K562 (cell line): ENCODE data around the gene TSSK2. TPM values are rescaled to one million over a fixed set of nuclear protein-coding genes. Genes with fewer than 3 reads are reported as not detected.
A peak's percentile ranks its signal among the peaks of the same experiment; 100 is the strongest.

Source experiments
- ADNP ChIP-seq: fragments of 200-800 bp; sonication (Bioruptor generic); IDR thresholded peaks from 2 replicates; pipeline ENCODE4 v1.6.1; 2016; ENCODE audit warnings: missing genetic modification characterization, missing compliant biosample characterization
- CTCF ChIP-seq, 3 experiments: IDR thresholded peaks in 2 of 3; conservative IDR thresholded peaks in 1 of 3; 2 replicates each; pipeline ENCODE4 v1.5.1; 2011 to 2012; ENCODE audit warnings: low read length in 3 of 3, mild to moderate bottlenecking in 3 of 3, control low read depth in 2 of 3, improper control_type of control experiment in 1 of 3, inconsistent platforms in 1 of 3, low read depth in 1 of 3, mixed read lengths in 1 of 3, moderate library complexity in 1 of 3; ENCODE audit not compliant: insufficient read depth in 2 of 3
- MYC ChIP-seq, 2 experiments: fragments of 250-450 bp in 1 of 2; sonication (Bioruptor Pico) in 1 of 2; IDR thresholded peaks; 2 replicates each; pipeline versions ENCODE4 v1.5.1 to v1.6.1; 2012 to 2021; ENCODE audit warnings: low read depth in 2 of 2, borderline replicate concordance in 1 of 2, improper control_type of control experiment in 1 of 2, low read length in 1 of 2, mild to moderate bottlenecking in 1 of 2, moderate library complexity in 1 of 2
- PKNOX1 ChIP-seq: fragments of 450-650 bp; IDR thresholded peaks from 2 replicates; pipeline ENCODE4 v1.6.1; 2016
- STAT5A ChIP-seq: IDR thresholded peaks from 2 replicates; pipeline ENCODE4 v1.6.1; 2012; ENCODE audit warnings: low read length, inconsistent platforms, borderline replicate concordance
- STAT6 ChIP-seq: sonication (generic); formaldehyde crosslinking; IDR thresholded peaks from 2 replicates; pipeline ENCODE4 v1.8.1; 2023; ENCODE audit warnings: mild to moderate bottlenecking, missing genetic modification reagents
- polyA plus RNA-seq, 8 experiments: library from polyadenylated mRNA; depleted of rRNA in 4 of 8; stranded (reverse) in 5 of 8; unstranded in 3 of 8; fragments of >200 nt; fragmentation: Nextera tagmentation in 2 of 8; fragmentation: Illumina TruSeq in 1 of 8; extraction: Ambion mirVana in 2 of 8; extraction: Trizol in 1 of 8; gene quantifications; 2 replicates each; pipeline versions ENCODE4 v1.2.1 to v1.2.3, GENCODE V29; 2011 to 2014; ENCODE audit warnings: inconsistent platforms in 1 of 8, missing spikeins in 1 of 8
- total RNA-seq, 7 experiments: library from RNA; depleted of rRNA in 6 of 7; stranded (reverse); fragments of >200 nt in 6 of 7; fragmentation: Illumina TruSeq in 2 of 7; extraction: Trizol in 2 of 7; gene quantifications; 2 replicates each; pipeline versions ENCODE4 v1.2.1 to v1.2.3, GENCODE V29; 2011 to 2021; ENCODE audit warnings: low replicate concordance in 1 of 7

Gene TSSK2
- total and polyA plus RNA-seq, 9 of the 15 experiments (the other 6 are each of a cell fraction or from before 2014, with no cell fraction given): 0.04 TPM; not detected in 8

- TF ChIP-seq CTCF (IDR thresholded peaks at IDR 0.05 in 2 of 3, conservative IDR thresholded peaks at IDR 0.05 in 1 of 3; ENCODE audit: insufficient read depth in 2 of 3, low read depth in 1 of 3, low read length in 3 of 3): peak; percentile 10 to 30 (median 16); a peak in 3 of 6 replicates
- peak; percentile 6; the same call in 1 of the 2 replicates for TF ChIP-seq MYC (IDR thresholded peaks at IDR 0.05; ENCODE audit: low read depth, low read length)
- TF ChIP-seq MYC (CRISPR knock-in tag; IDR thresholded peaks at IDR 0.05; ENCODE audit: borderline replicate concordance, low read depth): no peak
- no peak for TF ChIP-seq ADNP
- TF ChIP-seq PKNOX1: peak; percentile 26; the same call in 1 of the 2 replicates
- 0 out of 2 replicates have a peak, but pooled peaks have one; percentile 11 for TF ChIP-seq STAT5A
- TF ChIP-seq STAT6 (CRISPR knock-in tag): peak; percentile 72; the same call in 1 of the 2 replicates
These were observed 27.0 kb upstream of the TSSK2 start (continued) for GRCh38 chr22:19103880-19104821.
